ENCODE measurements around the gene PCDHGB3. TPM values are rescaled to one million over a fixed set of nuclear protein-coding genes. Genes with fewer than 3 reads are reported as not detected.

Gene PCDHGB3
- total and polyA plus RNA-seq, 9 of the 15 experiments (the other 6 are each of a cell fraction or from before 2014, with no cell fraction given): 0.05 to 0.19 (median 0.11) TPM; not detected in 2

DNA sequence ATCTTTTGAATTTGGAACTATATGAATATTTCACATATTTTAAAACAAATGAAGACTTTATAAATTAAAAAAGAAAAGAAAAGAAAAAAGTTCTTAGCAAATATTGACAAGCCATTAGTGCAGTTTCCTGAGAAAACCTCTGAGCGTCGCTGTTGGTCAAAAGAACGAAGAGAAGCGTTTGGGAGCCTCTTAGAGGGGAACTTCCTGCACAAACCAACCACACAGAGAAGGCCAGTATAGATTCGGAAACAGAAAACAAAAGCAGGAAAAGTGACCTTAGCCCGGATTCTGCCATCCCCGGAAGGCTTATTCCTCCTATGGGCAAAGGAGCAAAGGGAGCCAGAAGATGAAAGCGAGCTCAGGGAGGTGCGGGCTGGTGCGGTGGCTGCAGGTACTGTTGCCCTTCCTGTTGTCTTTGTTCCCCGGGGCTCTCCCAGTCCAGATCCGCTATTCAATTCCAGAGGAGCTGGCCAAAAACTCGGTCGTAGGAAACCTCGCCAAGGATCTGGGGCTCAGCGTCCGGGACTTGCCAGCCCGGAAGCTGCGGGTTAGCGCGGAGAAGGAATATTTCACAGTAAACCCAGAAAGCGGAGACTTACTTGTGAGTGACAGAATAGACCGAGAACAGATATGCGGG, 10.1 kb upstream of the PCDHGB3 start, which contains the start of gene PCDHGB2:
TSS of gene PCDHGB2 (plus strand) at position 205 of the 637 bp plus-strand sequence. CDS start at position 347, 142 bp downstream.
- no TSS peak for BruUV-seq (replicated peaks)
- TF ChIP-seq HCFC1 (IDR thresholded peaks at IDR 0.05; ENCODE audit: low read depth, low read length): no peak
- TF ChIP-seq ATF1 (CRISPR knock-in tag; IDR thresholded peaks at IDR 0.05): no peak
- no peak for TF ChIP-seq ATF1 (tag; IDR thresholded peaks at IDR 0.05)
- no peak for TF ChIP-seq CXXC5 (CRISPR knock-in tag; IDR thresholded peaks at IDR 0.05)
- TF ChIP-seq MAFK (IDR thresholded peaks at IDR 0.05; ENCODE audit: low read length): no peak
- TF ChIP-seq, protein P1, sequence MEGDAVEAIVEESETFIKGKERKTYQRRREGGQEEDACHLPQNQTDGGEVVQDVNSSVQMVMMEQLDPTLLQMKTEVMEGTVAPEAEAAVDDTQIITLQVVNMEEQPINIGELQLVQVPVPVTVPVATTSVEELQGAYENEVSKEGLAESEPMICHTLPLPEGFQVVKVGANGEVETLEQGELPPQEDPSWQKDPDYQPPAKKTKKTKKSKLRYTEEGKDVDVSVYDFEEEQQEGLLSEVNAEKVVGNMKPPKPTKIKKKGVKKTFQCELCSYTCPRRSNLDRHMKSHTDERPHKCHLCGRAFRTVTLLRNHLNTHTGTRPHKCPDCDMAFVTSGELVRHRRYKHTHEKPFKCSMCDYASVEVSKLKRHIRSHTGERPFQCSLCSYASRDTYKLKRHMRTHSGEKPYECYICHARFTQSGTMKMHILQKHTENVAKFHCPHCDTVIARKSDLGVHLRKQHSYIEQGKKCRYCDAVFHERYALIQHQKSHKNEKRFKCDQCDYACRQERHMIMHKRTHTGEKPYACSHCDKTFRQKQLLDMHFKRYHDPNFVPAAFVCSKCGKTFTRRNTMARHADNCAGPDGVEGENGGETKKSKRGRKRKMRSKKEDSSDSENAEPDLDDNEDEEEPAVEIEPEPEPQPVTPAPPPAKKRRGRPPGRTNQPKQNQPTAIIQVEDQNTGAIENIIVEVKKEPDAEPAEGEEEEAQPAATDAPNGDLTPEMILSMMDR (IDR thresholded peaks at IDR 0.05 in 2 of 3, conservative IDR thresholded peaks at IDR 0.05 in 1 of 3; ENCODE audit: insufficient read depth in 2 of 3, low read depth in 1 of 3, low read length in 3 of 3): peak; percentile 58 to 70 (median 68)
- peak; percentile 12 to 35; a peak in 2 of 4 replicates for TF ChIP-seq RAD21 (CRISPR knock-in tag; conservative IDR thresholded peaks at IDR 0.05 in 1 of 2, IDR thresholded peaks at IDR 0.05 in 1 of 2)
- TF ChIP-seq KDM2B (CRISPR knock-in tag; IDR thresholded peaks at IDR 0.05): no peak
- TF ChIP-seq, protein P2, sequence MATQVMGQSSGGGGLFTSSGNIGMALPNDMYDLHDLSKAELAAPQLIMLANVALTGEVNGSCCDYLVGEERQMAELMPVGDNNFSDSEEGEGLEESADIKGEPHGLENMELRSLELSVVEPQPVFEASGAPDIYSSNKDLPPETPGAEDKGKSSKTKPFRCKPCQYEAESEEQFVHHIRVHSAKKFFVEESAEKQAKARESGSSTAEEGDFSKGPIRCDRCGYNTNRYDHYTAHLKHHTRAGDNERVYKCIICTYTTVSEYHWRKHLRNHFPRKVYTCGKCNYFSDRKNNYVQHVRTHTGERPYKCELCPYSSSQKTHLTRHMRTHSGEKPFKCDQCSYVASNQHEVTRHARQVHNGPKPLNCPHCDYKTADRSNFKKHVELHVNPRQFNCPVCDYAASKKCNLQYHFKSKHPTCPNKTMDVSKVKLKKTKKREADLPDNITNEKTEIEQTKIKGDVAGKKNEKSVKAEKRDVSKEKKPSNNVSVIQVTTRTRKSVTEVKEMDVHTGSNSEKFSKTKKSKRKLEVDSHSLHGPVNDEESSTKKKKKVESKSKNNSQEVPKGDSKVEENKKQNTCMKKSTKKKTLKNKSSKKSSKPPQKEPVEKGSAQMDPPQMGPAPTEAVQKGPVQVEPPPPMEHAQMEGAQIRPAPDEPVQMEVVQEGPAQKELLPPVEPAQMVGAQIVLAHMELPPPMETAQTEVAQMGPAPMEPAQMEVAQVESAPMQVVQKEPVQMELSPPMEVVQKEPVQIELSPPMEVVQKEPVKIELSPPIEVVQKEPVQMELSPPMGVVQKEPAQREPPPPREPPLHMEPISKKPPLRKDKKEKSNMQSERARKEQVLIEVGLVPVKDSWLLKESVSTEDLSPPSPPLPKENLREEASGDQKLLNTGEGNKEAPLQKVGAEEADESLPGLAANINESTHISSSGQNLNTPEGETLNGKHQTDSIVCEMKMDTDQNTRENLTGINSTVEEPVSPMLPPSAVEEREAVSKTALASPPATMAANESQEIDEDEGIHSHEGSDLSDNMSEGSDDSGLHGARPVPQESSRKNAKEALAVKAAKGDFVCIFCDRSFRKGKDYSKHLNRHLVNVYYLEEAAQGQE (IDR thresholded peaks at IDR 0.05; ENCODE audit: borderline replicate concordance): peak; percentile 15; the same call in 1 of the 2 replicates
- TF ChIP-seq, protein P2 (CRISPR knock-in tag; IDR thresholded peaks at IDR 0.05; ENCODE audit: low read depth): no peak
- TF ChIP-seq HMGN3 (IDR thresholded peaks at IDR 0.05; ENCODE audit: borderline replicate concordance, extremely low read depth, insufficient read length, low read depth, low read length): no peak
- no peak for TF ChIP-seq CREBBP (IDR thresholded peaks at IDR 0.05; ENCODE audit: low read depth, low read length)

More for the DNA sequence above, 10.1 kb upstream of the PCDHGB3 start, which contains the start of gene PCDHGB2:
- WGBS (ENCODE audit: insufficient coverage, low coverage, missing lambda C conversion rate): 10% methylated on average over 24 of the region's 24 CpGs
- in situ Hi-C loops (cut with MboI): no loop called here
- ATAC-seq (peak; percentile 76), FAIRE-seq (peak; percentile 66), DNase-seq (ENCODE audit: extremely low read depth in 1 of 4, low spot score in 3 of 4) (peak in 2 of 4 experiments; percentile 40 to 56)
- Histone ChIP-seq H4K20me1 (replicated peaks; ENCODE audit: control insufficient read depth, insufficient read depth, low read length) (no peaks in the 10 kb centered on the region), H3K4me3 (peak within 1 kb of the TSS; percentile 33), H3K27me3 (ENCODE audit: control insufficient read depth in 2 of 2, insufficient read depth in 2 of 2, low read length in 2 of 2) (peaks cover 0 to 28% of the 10 kb centered on the region in 2 experiments; a peak in 3 of 5 replicates), H3K9ac (ENCODE audit: insufficient read depth in 1 of 2, low read depth in 2 of 2, low read length in 2 of 2) (peak within 1 kb of the TSS in 1 of 2 experiments; percentile 56; a peak in 2 of 4 replicates), H3K4me2 (ENCODE audit: insufficient read depth, low read length) (peak within 1 kb of the TSS; percentile 35), H3K9me3 (replicated peaks; ENCODE audit: control insufficient read depth, insufficient read depth, low read depth, low read length) (no peaks in the 10 kb centered on the region; the same call in 1 of the 2 replicates), H3K4me1 (replicated peaks in 1 of 2; ENCODE audit: control insufficient read depth in 2 of 2, insufficient read depth in 2 of 2, low read length in 2 of 2) (peaks cover 3 to 17% of the 10 kb centered on the region in 2 experiments; a peak in 3 of 5 replicates), H3K36me3 (ENCODE audit: control insufficient read depth, insufficient read depth, low read length) (no peaks in the 10 kb centered on the region), H3K79me2 (ENCODE audit: control insufficient read depth, insufficient read depth, low read length) (no peaks in the 10 kb centered on the region), H3K27ac (ENCODE audit: extremely low read depth, low read depth, low read length) (no peak within 1 kb of the TSS), H3K9me1 (ENCODE audit: control insufficient read depth, insufficient read depth, low read length) (no peaks in the 10 kb centered on the region), H2AFZ (ENCODE audit: low read depth, low read length) (peak within 1 kb of the TSS; percentile 47; the same call in 1 of the 2 replicates)
- ChIA-PET POLR2A (no interaction called here), CTCF (ENCODE audit: low intra/inter-chr PET ratio) (interaction anchor here (1.0 to 2.3 kb wide), 3 partner anchors 152 to 204 kb away, joined by 3 to 12 read pairs (median 4); no protein-coding TSS in a partner anchor)
- intact Hi-C loops (cut with micrococcal nuclease): no loop called here

Data from K562 (cell line).